PC-3 (cell line): ENCODE measurements around the gene SMIM5. TPM values are rescaled to one million over a fixed set of nuclear protein-coding genes. Genes with fewer than 3 reads are reported as not detected.

ENCODE experiments used
- ATAC-seq: fragments of 200-7000 bp; cut with Tn5 transposase; 2 replicates; pipeline ENCODE4 v1.9.1; 2020; ENCODE audit warnings: mild to moderate bottlenecking, moderate library complexity
- BruUV-seq: library from RNA; stranded (reverse); fragments of 400-500 nt; replicated peaks from 2 replicates; lab custom pipeline; 2021; lab: Mats Ljungman, UMichigan
- CTCF ChIA-PET: fragments of 300-600 bp; sonication (Branson Sonifier 250); formaldehyde crosslinking; loops from one replicate; lab custom pipeline; 2022; ENCODE audit warnings: antibody characterized with exemption; lab: Charles Lee
- POLR2A ChIA-PET: fragments of 300-600 bp; sonication (Branson Sonifier 250); formaldehyde crosslinking; loops from one replicate; lab custom pipeline; 2022; ENCODE audit warnings: antibody characterized with exemption; ENCODE audit not compliant: unreplicated experiment; lab: Charles Lee
- DNase-seq: peaks from one replicate; pipeline ENCODE4 v3.0.0-alpha.2; 2015
- H2AFZ ChIP-seq: fragments of 300-600 bp; sonication (generic); 2 replicates; pipeline ENCODE4 v1.6.0; 2016; ENCODE audit warnings: antibody characterized with exemption, low read length
- H3F3A ChIP-seq: fragments of 300-600 bp; sonication (generic); one replicate; pipeline ENCODE4 v1.6.0; 2017; ENCODE audit warnings: antibody characterized with exemption, low read length, control low read depth, mild to moderate bottlenecking; ENCODE audit not compliant: unreplicated experiment
- H3K27ac ChIP-seq: fragments of 300-600 bp; sonication (generic); 2 replicates; pipeline ENCODE4 v1.5.1; 2016; ENCODE audit warnings: mild to moderate bottlenecking, low read length
- H3K27me3 ChIP-seq: fragments of 300-600 bp; sonication (generic); 2 replicates; pipeline ENCODE4 v1.6.1; 2016; ENCODE audit warnings: low read length, mixed read lengths
- H3K36me3 ChIP-seq: fragments of 300-600 bp; sonication (generic); 2 replicates; pipeline ENCODE4 v1.6.1; 2016; ENCODE audit warnings: low read depth, mixed run types, low read length, mixed read lengths
- H3K4me1 ChIP-seq: fragments of 300-600 bp; sonication (generic); 2 replicates; pipeline ENCODE4 v1.5.1; 2016; ENCODE audit warnings: low read length; ENCODE audit not compliant: insufficient read depth
- H3K4me2 ChIP-seq: fragments of 300-600 bp; sonication (generic); 2 replicates; pipeline ENCODE4 v1.6.0; 2016; ENCODE audit warnings: low read length
- H3K4me3 ChIP-seq: fragments of 300-600 bp; sonication (generic); 2 replicates; pipeline ENCODE4 v1.5.1; 2016; ENCODE audit warnings: mild to moderate bottlenecking, low read length, mixed read lengths
- H3K79me2 ChIP-seq: fragments of 300-600 bp; sonication (generic); 2 replicates; pipeline ENCODE4 v1.6.1; 2017; ENCODE audit warnings: low read length, mixed read lengths
- H3K9ac ChIP-seq: fragments of 300-600 bp; sonication (generic); 2 replicates; pipeline ENCODE4 v1.6.0; 2016; ENCODE audit warnings: mild to moderate bottlenecking, low read length
- H3K9me2 ChIP-seq: fragments of 300-600 bp; sonication (generic); replicated peaks from 2 replicates; pipeline ENCODE4 v1.6.1; 2016; ENCODE audit warnings: mixed run types, low read length, mixed read lengths
- H3K9me3 ChIP-seq: fragments of 300-600 bp; sonication (generic); 2 replicates; pipeline ENCODE4 v1.6.1; 2016; ENCODE audit warnings: low read length, mixed read lengths
- H4K20me1 ChIP-seq: fragments of 300-600 bp; sonication (generic); 2 replicates; pipeline ENCODE4 v1.6.1; 2016; ENCODE audit warnings: low read length, mixed read lengths
- EZH2 ChIP-seq: fragments of 300-600 bp; sonication (generic); IDR thresholded peaks from one replicate; pipeline ENCODE4 v1.6.1; 2017; ENCODE audit warnings: antibody characterized with exemption, mild to moderate bottlenecking, low read length; ENCODE audit not compliant: unreplicated experiment
- EZH2phosphoT487 ChIP-seq: fragments of 300-600 bp; sonication (generic); IDR thresholded peaks from 2 replicates; pipeline ENCODE4 v1.6.1; 2018; ENCODE audit warnings: mild to moderate bottlenecking, antibody characterized with exemption, low read length, borderline replicate concordance
- intact Hi-C: fragments of 100-400 bp; cut with micrococcal nuclease; formaldehyde crosslinking; loops from 2 replicates; pipeline ENCODE4 v1.9.0; 2023
- total RNA-seq: library from RNA; depleted of rRNA; stranded (reverse); fragments of >200 nt; gene quantifications from 2 replicates; pipeline ENCODE4 v1.2.3, GENCODE V29; 2014
- TF ChIP-seq, protein P1 (sequence below): fragments of 300-600 bp; sonication (generic); conservative IDR thresholded peaks from 2 replicates; pipeline ENCODE4 v1.5.1; 2017; ENCODE audit warnings: antibody characterized with exemption, low read depth, mild to moderate bottlenecking, low read length

Gene SMIM5
- total RNA-seq, 1 experiment from 2014 or later, result 2.3 TPM

DNA sequence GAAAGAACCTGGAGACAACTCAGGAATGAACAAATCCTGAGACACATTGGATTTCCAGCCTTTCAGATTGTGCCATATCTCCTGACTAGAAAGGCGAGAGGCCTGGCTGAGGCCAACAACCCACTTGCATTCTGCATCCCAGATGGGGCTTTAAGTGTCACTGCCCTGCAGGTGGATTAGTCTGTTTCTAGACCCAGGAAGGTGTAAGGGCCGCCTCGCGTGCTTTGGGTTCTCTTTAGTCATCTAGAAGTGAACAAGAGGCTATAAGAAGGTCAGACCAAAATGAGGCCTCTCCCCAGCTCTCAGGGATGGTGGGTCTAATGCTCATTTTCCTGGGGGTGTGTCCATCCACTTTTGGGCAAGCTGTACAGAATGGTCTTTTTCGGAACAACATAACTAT lies 38.8 kb downstream of the SMIM5 start:
- Histone ChIP-seq H3F3A (peaks cover 18% of the 10 kb centered on the region), H3K9me3 (no peaks in the 10 kb centered on the region), H3K4me1 (peaks cover 11% of the 10 kb centered on the region), H3K4me2 (no peak overlapping the region), H3K27ac (no peak overlapping the region), H3K9me2 (no peaks in the 10 kb centered on the region), H3K27me3 (no peaks in the 10 kb centered on the region), H2AFZ (no peak overlapping the region), H3K4me3 (no peak overlapping the region), H3K36me3 (peaks cover 61% of the 10 kb centered on the region), H3K79me2 (peaks cover 81% of the 10 kb centered on the region), H4K20me1 (peaks cover 14% of the 10 kb centered on the region; the same call in 1 of the 2 replicates), H3K9ac (no peak overlapping the region)
- DNase-seq (no peak), ATAC-seq (no peak)
- TF ChIP-seq, protein P1, sequence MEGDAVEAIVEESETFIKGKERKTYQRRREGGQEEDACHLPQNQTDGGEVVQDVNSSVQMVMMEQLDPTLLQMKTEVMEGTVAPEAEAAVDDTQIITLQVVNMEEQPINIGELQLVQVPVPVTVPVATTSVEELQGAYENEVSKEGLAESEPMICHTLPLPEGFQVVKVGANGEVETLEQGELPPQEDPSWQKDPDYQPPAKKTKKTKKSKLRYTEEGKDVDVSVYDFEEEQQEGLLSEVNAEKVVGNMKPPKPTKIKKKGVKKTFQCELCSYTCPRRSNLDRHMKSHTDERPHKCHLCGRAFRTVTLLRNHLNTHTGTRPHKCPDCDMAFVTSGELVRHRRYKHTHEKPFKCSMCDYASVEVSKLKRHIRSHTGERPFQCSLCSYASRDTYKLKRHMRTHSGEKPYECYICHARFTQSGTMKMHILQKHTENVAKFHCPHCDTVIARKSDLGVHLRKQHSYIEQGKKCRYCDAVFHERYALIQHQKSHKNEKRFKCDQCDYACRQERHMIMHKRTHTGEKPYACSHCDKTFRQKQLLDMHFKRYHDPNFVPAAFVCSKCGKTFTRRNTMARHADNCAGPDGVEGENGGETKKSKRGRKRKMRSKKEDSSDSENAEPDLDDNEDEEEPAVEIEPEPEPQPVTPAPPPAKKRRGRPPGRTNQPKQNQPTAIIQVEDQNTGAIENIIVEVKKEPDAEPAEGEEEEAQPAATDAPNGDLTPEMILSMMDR, result no peak
- TF ChIP-seq EZH2phosphoT487 (no peak), EZH2 (no peak)
- CTCF ChIA-PET, result interaction anchor here (0.6 kb wide), 1 partner anchor 78 kb away, joined by 3 read pairs; no protein-coding TSS in a partner anchor
- no TSS peak for BruUV-seq
- POLR2A ChIA-PET, result no interaction called here
- intact Hi-C loops, result no loop called here

DNA sequence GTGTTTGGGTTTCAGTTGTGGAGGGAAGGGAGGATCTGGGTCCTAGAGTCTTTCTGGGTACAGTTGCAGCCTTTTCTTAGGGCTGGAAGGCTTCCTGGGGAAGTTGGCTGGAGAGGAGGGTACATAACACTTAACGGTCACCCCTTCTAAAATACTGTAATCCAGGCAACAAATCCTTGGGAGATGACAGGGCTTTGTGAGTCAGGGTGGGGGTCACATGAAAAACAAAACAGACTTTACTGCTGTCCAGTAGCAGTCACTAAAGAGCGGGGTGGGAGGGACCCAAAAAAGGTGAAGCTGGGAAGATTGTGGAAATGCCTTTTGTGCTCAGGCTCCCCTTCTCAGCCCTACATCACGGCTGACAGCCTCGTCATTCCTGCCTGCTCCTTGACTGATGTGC lies 40.3 kb downstream of the SMIM5 start:
- Histone ChIP-seq H3K36me3 (peaks cover 70% of the 10 kb centered on the region), H3K4me1 (peaks cover 8% of the 10 kb centered on the region), H3K27me3 (no peaks in the 10 kb centered on the region), H4K20me1 (peaks cover 9% of the 10 kb centered on the region; the same call in 1 of the 2 replicates), H3K9me2 (no peaks in the 10 kb centered on the region), H2AFZ (no peak overlapping the region), H3K4me2 (no peak overlapping the region), H3K79me2 (peaks cover 77% of the 10 kb centered on the region), H3K9me3 (no peaks in the 10 kb centered on the region), H3K9ac (no peak overlapping the region), H3F3A (peaks cover 18% of the 10 kb centered on the region), H3K27ac (no peak overlapping the region), H3K4me3 (no peak overlapping the region)
- TF ChIP-seq EZH2 (no peak), EZH2phosphoT487 (no peak)
- TF ChIP-seq, protein P1, result no peak
- CTCF ChIA-PET, result interaction anchor here (0.6 to 1.2 kb wide), 2 partner anchors 19 to 75 kb away, joined by 3 read pairs; no protein-coding TSS in a partner anchor
- POLR2A ChIA-PET, result no interaction called here
- DNase-seq (no peak), ATAC-seq (peak; percentile 31; the same call in 1 of the 2 replicates)
- BruUV-seq, result no TSS peak
- intact Hi-C loops, result no loop called here

DNA sequence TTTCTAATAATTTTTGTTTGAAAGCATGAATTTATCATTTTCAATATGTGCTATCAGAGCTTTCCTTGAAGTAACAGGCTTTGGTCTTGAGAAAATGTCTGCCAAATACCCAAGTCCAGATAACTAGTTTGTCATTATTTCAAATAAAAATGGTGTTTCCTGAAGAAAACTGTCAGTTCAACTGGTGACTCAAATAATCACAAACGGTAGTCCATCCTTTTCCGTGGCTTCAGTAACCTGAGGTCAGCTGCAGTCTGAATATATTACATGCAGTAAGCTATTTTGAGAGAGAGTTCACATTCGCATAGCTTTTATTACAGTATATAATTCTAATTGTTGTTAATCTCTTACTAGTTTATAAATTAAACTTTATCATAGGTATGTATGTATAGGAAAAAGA lies 43.2 kb downstream of the SMIM5 start:
- Histone ChIP-seq H3K79me2 (peaks cover 68% of the 10 kb centered on the region), H3F3A (peaks cover 18% of the 10 kb centered on the region), H3K4me3 (no peak overlapping the region), H3K4me2 (no peak overlapping the region), H3K27ac (no peak overlapping the region), H3K36me3 (peaks cover 52% of the 10 kb centered on the region), H3K9me3 (no peaks in the 10 kb centered on the region), H3K27me3 (no peaks in the 10 kb centered on the region), H3K4me1 (peaks cover 31% of the 10 kb centered on the region), H2AFZ (no peak overlapping the region), H3K9ac (no peak overlapping the region), H4K20me1 (no peaks in the 10 kb centered on the region), H3K9me2 (no peaks in the 10 kb centered on the region)
- DNase-seq, result no peak
- ATAC-seq, result no peak
- ChIA-PET POLR2A (no interaction called here), CTCF (interaction anchor here (0.5 kb wide), 1 partner anchor 71 kb away, joined by 3 read pairs; no protein-coding TSS in a partner anchor)
- intact Hi-C loops, result no loop called here
- no TSS peak for BruUV-seq
- TF ChIP-seq EZH2phosphoT487 (no peak), EZH2 (no peak)
- TF ChIP-seq, protein P1, result no peak
